HUES6 (cell line): ENCODE measurements around the gene MSANTD2.
"Not testable (repeated sequence)": the region's sequence is repeated elsewhere in the genome, so short reads cannot be mapped to it uniquely, and the experiment has no call there.

Experiments
- H3K27ac ChIP-seq: 2 replicates; pipeline ENCODE4 v1.7.0; 2013; ENCODE audit warnings: low read depth, mild to moderate bottlenecking, low read length, inconsistent platforms
- H3K27me3 ChIP-seq: 2 replicates; pipeline ENCODE4 v1.6.1; 2013; ENCODE audit warnings: low read length; ENCODE audit not compliant: control insufficient read depth, insufficient read depth
- H3K36me3 ChIP-seq: 2 replicates; pipeline ENCODE4 v1.6.1; 2013; ENCODE audit warnings: low read length; ENCODE audit not compliant: control insufficient read depth, insufficient read depth
- H3K4me1 ChIP-seq: 2 replicates; pipeline ENCODE4 v1.6.1; 2013; ENCODE audit warnings: low read length; ENCODE audit not compliant: control insufficient read depth, insufficient read depth
- H3K4me3 ChIP-seq: 2 replicates; pipeline ENCODE4 v1.5.1; 2013; ENCODE audit warnings: low read depth, low read length
- H3K9ac ChIP-seq: one replicate; pipeline ENCODE4 v1.6.1; 2013; ENCODE audit warnings: mild to moderate bottlenecking, low read length
- H3K9me3 ChIP-seq: 2 replicates; pipeline ENCODE4 v1.6.1; 2013; ENCODE audit warnings: low read depth, low read length; ENCODE audit not compliant: control insufficient read depth, insufficient read depth

MSANTD2 gene

DNA sequence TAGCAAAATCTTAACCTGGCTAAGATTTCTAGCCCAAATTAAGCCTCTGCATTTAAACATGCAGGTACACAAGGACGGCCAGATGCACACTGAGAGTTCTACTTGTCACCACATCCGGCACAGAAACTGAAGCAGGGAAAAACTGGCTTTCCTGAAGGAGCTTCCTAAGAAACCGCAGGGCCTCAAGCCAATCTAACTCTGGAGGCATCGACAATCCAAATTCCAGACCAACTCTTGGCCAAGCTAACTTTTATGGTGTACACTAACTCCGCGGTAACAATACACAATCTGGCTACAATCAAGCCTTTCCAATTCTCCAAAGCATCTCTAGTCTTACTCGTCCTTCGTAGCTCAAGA, 1.2 kb downstream of the MSANTD2 start:
- Histone ChIP-seq H3K27ac (peak overlapping the region; percentile 96; the same call in 1 of the 2 replicates), H3K4me1 (peaks cover 14% of the 10 kb centered on the region; the same call in 1 of the 2 replicates), H3K4me3 (peak overlapping the region; percentile 86)

DNA sequence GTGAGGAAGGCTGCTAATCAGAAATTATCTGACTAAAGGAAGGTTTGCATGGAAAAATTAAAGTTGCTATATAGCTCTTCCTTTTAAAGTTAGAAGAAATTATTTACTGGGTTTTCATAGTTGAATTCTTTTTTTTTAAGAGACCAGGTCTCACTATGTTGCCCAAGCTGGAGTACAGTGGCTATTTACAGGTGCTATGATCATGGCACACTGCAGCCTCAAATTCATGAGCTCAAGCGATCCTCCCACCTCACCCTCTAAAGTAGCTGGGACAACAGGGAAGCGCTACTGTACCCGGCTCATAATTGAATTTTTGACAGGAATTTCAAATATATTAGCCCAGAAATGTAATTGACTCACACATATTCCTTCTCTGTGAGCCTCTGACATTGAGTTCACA, 3.9 kb downstream of the MSANTD2 start:
- no peak overlapping the region for H3K9ac ChIP-seq
- H3K4me3 ChIP-seq: no peak overlapping the region
- H3K27ac ChIP-seq: no peak overlapping the region
- no peaks in the 10 kb centered on the region for H3K9me3 ChIP-seq
- H3K36me3 ChIP-seq: no peaks in the 10 kb centered on the region
- no peaks in the 10 kb centered on the region for H3K27me3 ChIP-seq
- H3K4me1 ChIP-seq: peaks cover 30% of the 10 kb centered on the region

More for the DNA sequence above, 1.2 kb downstream of the MSANTD2 start:
- no peaks in the 10 kb centered on the region for H3K36me3 ChIP-seq
- no peaks in the 10 kb centered on the region for H3K27me3 ChIP-seq
- H3K9me3 ChIP-seq: no peaks in the 10 kb centered on the region
- peak overlapping the region; percentile 96 for H3K9ac ChIP-seq

DNA sequence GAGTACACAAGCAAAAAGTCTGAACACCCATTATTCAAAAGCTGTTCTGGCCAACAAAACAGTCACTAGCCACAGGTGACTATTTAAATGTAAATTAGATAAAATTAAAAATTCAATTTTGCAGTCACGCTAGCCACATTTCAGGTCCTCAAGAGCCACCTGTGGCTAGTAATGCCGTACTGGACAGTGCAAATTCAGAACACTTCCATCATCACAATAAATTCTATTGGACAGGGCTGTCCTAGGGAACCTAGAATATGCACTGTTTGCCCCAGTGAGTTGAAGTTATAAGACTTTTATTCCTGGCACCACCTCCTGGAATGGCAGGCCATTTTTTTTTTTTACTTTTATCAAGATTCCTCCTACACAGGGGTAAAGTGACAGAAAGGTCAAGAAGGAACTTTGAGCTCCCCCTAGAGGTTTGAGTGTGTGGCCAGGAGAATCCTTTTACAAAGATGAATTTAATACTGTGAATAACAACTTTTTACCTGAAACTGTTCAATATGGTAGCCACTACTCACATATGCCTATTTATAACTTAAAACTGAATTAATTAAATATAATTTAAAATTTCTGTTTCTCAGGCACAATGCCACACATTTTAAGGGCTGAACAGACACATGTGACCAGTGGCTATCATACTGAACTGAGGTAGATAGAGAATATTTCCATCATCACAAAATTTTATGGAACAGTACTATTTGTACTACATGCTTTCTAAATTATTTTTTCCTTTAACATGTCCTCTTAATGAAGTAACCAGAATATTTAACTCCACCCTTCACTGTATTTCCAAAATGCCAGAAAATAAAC, 6.5 kb downstream of the MSANTD2 start:
- no peak overlapping the region for H3K9ac ChIP-seq
- H3K27me3 ChIP-seq: no peaks in the 10 kb centered on the region

DNA sequence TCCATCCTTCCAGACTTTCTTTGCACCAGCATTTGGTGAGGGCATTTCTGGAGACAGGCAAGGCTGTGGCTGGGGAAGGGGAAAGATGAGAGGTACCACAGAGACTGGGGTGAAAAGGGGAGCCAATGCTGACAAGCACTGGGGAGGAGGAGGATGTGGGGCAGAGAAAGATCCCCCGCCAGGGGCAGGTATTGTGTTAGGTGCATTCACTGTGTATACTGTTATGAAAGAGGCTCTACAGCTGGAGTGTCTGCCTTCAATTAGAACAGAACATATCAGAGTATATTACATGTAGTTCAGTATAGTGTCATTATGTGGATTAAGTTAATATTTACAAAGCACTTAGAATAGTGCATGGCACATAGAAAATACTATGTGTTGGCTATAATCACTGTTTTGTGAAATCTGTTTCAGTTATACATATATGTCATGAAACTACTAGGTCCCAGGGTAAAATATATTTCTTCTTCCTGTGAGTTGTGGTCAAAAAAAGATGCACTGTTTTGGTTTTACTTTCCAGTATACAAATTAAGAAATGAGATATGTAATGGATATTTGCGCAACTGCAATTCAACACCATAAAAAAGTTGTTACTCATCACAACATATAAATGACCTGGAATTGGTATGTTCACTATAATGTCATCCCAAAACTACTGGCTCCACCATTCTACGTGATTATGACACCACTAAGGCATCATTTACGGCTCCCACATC, 8.4 kb downstream of the MSANTD2 start:
- H3K9me3 ChIP-seq: no peaks in the 10 kb centered on the region
- no peak overlapping the region for H3K4me3 ChIP-seq
- H3K27ac ChIP-seq: no peak overlapping the region
- peaks cover 16% of the 10 kb centered on the region for H3K4me1 ChIP-seq
- no peaks in the 10 kb centered on the region for H3K27me3 ChIP-seq
- no peaks in the 10 kb centered on the region for H3K36me3 ChIP-seq
- H3K9ac ChIP-seq: no peak overlapping the region

More for the DNA sequence above, 6.5 kb downstream of the MSANTD2 start:
- Histone ChIP-seq H3K9me3 (no peaks in the 10 kb centered on the region), H3K4me1 (peaks cover 26% of the 10 kb centered on the region), H3K36me3 (no peaks in the 10 kb centered on the region), H3K4me3 (no peak overlapping the region), H3K27ac (no peak overlapping the region)

DNA sequence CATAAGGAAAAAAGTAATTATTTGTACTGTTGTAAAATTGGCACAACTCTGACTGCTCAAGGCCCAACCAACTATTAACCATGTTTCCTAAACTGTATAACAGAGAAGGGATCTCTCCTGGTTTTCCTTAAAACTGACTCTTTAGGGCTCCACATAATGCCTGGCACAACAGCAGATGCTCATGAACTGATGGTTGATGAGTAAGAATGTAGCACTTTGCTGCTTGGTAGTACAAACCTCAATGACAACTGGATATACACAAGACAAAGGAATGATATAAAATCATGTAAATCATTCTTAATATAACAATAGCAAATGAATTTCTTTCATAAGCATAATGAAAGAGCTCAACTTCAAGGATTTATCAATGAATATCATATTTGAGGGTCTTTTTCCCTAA, 11.7 kb downstream of the MSANTD2 start:
- H3K9ac ChIP-seq: no peak overlapping the region
- H3K27ac ChIP-seq: no peak overlapping the region
- H3K27me3 ChIP-seq: no peaks in the 10 kb centered on the region
- H3K9me3 ChIP-seq: no peaks in the 10 kb centered on the region
- H3K4me1 ChIP-seq: peaks cover 15% of the 10 kb centered on the region
- no peak overlapping the region for H3K4me3 ChIP-seq
- no peaks in the 10 kb centered on the region for H3K36me3 ChIP-seq

DNA sequence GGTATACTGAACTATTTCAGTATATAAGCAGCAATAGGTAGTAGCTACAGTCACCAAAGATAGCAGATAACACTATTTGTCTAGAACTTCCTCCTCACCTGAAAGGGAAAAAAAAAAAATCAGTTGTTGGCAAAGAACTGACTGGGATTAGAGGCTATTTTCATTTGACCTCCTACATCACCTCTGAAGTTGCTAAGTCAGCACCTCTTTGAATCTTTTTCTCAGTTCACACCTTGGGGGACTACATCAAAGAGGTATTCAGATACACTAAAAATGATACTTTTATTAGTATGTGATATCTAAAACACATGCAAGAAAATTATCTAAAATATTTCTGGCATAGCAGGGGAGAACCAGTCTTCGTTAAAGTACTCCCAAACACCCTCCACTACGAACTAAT, 16.2 kb downstream of the MSANTD2 start:
- Histone ChIP-seq H3K4me3 (no peak overlapping the region), H3K4me1 (no peaks in the 10 kb centered on the region), H3K9me3 (no peaks in the 10 kb centered on the region), H3K27ac (no peak overlapping the region), H3K27me3 (no peaks in the 10 kb centered on the region), H3K36me3 (no peaks in the 10 kb centered on the region), H3K9ac (no peak overlapping the region)

DNA sequence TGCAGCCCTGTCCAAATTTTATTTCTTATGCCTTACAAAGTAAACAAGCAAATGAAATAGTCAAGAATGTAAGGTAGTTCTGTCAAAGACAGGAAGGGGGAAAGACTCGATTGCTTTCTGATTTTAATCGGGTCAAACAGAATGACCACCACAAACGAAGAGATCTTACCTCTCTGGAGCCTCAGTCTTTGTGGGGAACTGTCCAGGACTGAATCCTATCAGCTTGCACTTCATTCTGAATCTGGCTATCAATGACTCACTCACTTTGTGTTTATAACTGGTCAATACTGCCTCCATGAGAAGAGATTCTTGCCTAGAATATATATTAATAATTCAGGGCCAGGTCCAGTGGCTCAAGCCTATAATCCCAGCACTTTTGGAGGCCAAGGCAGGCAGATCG, 17.2 kb downstream of the MSANTD2 start:
- H3K36me3 ChIP-seq: peaks cover 3% of the 10 kb centered on the region; the same call in 1 of the 2 replicates
- no peaks in the 10 kb centered on the region for H3K27me3 ChIP-seq
- no peak overlapping the region for H3K9ac ChIP-seq

DNA sequence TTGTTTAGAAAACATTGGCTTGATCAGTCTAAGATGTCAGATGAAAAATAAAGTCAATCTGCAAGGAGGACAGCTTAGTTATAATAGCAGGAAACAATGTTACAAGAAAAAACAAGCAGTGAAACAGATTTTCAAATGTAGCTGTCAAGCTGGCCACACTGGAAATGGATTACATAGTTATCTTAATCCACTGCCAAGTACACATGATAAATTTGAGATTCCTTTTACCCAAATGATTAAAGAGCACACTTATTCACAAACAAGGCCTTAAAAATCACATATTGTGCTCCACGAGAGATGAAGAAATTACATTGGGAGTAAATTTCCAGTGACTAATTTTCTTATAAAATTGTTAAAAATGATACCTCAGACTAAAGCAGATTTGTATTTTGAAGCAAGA, 20.6 kb downstream of the MSANTD2 start:
- Histone ChIP-seq H3K9ac (no peak overlapping the region), H3K27me3 (no peaks in the 10 kb centered on the region), H3K36me3 (peaks cover 5% of the 10 kb centered on the region), H3K4me3 (no peak overlapping the region), H3K27ac (no peak overlapping the region), H3K9me3 (no peaks in the 10 kb centered on the region), H3K4me1 (no peaks in the 10 kb centered on the region)

More for the DNA sequence above, 17.2 kb downstream of the MSANTD2 start:
- Histone ChIP-seq H3K27ac (no peak overlapping the region), H3K9me3 (no peaks in the 10 kb centered on the region), H3K4me1 (no peaks in the 10 kb centered on the region), H3K4me3 (no peak overlapping the region)

DNA sequence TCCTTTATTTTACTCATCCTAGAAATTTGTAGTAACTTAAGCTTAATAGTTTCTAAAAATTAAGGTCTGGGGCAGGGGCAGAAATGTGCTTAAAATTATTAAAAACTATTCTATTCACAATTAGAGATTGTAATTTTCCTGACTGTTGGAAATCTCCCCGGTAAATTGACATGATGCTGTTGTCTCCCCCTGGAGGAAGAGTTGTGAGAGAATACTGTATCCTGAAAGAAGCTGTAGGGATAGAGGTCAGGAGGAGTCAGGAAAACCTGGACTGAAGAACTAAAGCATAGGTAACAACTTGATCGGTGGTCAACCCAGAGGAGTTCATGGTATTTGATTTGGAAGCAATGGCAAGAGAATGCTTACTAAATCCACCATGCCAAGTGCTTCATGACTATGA, 21.9 kb downstream of the MSANTD2 start:
- Histone ChIP-seq H3K4me1 (no peaks in the 10 kb centered on the region), H3K9ac (no peak overlapping the region), H3K4me3 (no peak overlapping the region), H3K27ac (no peak overlapping the region), H3K9me3 (no peaks in the 10 kb centered on the region), H3K36me3 (peaks cover 5% of the 10 kb centered on the region), H3K27me3 (no peaks in the 10 kb centered on the region)

DNA sequence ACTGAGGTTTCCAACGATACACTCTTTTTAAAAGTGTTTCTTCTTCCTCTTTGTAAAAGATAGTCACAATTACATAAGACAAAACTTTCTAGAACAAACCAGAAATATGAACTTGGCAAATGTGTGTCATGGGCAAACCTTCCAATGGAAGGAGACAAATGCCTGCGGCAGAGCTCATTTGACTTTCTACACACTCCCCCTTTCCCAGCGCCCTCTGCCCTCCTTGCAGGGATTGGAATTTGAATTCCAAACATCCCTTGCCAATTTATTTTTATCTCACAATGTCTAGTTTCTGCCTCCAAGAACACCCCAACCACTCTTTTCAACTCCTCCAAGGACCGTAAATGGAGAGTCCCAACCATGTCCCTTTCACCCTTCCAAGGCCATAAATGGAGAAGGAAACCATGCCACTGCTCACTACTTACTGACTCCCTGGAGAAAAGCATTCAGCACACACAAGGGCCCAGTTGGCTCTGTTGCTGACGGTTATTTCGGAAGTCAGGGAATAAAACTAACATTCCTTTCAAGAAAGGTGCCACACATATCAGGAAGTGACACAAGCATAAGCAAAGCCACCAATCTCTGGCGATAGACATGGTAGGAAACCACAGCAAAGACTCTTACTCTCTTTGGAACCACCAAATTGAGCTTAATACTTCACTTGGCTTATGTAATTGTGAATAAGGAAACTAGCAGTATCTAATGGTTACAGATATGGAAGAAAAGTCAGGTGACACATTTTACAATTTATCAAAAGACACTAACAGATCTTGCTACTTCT, 23.2 kb downstream of the MSANTD2 start:
- no peaks in the 10 kb centered on the region for H3K9me3 ChIP-seq
- H3K36me3 ChIP-seq: peaks cover 8% of the 10 kb centered on the region
- H3K27ac ChIP-seq: no peak overlapping the region
- H3K4me3 ChIP-seq: no peak overlapping the region
- no peaks in the 10 kb centered on the region for H3K4me1 ChIP-seq
- H3K9ac ChIP-seq: no peak overlapping the region
- H3K27me3 ChIP-seq: no peaks in the 10 kb centered on the region

DNA sequence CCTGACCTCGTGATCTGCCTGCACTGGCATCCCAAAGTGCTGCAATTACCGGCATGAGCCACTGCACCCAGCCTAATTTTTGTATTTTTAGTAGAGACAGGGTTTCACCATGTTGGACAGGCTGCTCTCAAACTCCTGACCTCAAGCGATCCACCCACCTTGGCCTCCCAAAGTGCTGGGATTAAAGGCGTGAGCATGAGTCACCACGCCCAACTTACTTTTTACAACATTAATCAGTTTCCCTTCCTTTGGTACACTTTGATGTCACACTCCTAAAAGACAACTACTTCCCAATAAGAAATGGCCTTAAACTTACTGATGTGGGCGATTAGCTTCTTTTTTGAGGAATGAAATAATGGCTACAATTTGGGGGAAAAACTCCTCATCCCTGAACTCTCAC, 29.2 kb downstream of the MSANTD2 start:
- not testable (repeated sequence) for H3K4me1 ChIP-seq, H3K27ac ChIP-seq, H3K27me3 ChIP-seq, H3K9me3 ChIP-seq, H3K4me3 ChIP-seq, H3K9ac ChIP-seq
- peaks cover 45% of the 10 kb centered on the region for H3K36me3 ChIP-seq
